Astrocyte (in vitro differentiated cells and primary cell): ENCODE results near the gene GPC3. TPM values are rescaled to one million over a fixed set of nuclear protein-coding genes. Genes with fewer than 3 reads are reported as not detected.
A peak's percentile ranks its signal among the peaks of the same experiment; 100 is the strongest.

Source experiments
- DNase-seq: peaks from one replicate; pipeline ENCODE4 v3.0.0-alpha.2; 2010; ENCODE audit warnings: low read depth
- FAIRE-seq: peaks from 2 replicates; lab custom pipeline; 2011; peaks lifted over from hg19 to GRCh38; lab: Jason Lieb, UNC
- H2AFZ ChIP-seq: 2 replicates; pipeline ENCODE4 v1.6.0; 2012; ENCODE audit warnings: low read depth, low read length, inconsistent platforms
- H3K27ac ChIP-seq: 2 replicates; pipeline ENCODE4 v1.5.1; 2011; ENCODE audit warnings: low read depth, low read length, inconsistent platforms
- H3K27me3 ChIP-seq: 2 replicates; pipeline ENCODE4 v1.6.0; 2011; ENCODE audit warnings: low read length, inconsistent platforms; ENCODE audit not compliant: insufficient read depth
- H3K36me3 ChIP-seq: 2 replicates; pipeline ENCODE4 v1.5.1; 2011; ENCODE audit warnings: low read length, inconsistent platforms; ENCODE audit not compliant: insufficient read depth
- H3K4me1 ChIP-seq: 2 replicates; pipeline ENCODE4 v1.5.1; 2011; ENCODE audit warnings: low read length, inconsistent platforms; ENCODE audit not compliant: insufficient read depth
- H3K4me2 ChIP-seq: 2 replicates; pipeline ENCODE4 v1.6.0; 2012; ENCODE audit warnings: low read length, inconsistent platforms
- H3K4me3 ChIP-seq: 2 replicates; pipeline ENCODE4 v1.5.1; 2011; ENCODE audit warnings: low read depth, mild to moderate bottlenecking, low read length, inconsistent platforms; ENCODE audit not compliant: insufficient read depth
- H3K79me2 ChIP-seq: 2 replicates; pipeline ENCODE4 v1.6.0; 2012; ENCODE audit warnings: mild to moderate bottlenecking, low read length, inconsistent platforms; ENCODE audit not compliant: insufficient read depth
- H3K9ac ChIP-seq: 2 replicates; pipeline ENCODE4 v1.6.0; 2012; ENCODE audit warnings: mild to moderate bottlenecking, low read length, inconsistent platforms
- H3K9me3 ChIP-seq: 2 replicates; pipeline ENCODE4 v1.5.1; 2012; ENCODE audit warnings: low read depth, mild to moderate bottlenecking, low read length, inconsistent platforms; ENCODE audit not compliant: insufficient read depth
- H4K20me1 ChIP-seq: 2 replicates; pipeline ENCODE4 v1.6.0; 2012; ENCODE audit warnings: low read length, inconsistent platforms; ENCODE audit not compliant: insufficient read depth
- H3K27ac Mint-ChIP-seq: one replicate; pipeline ENCODE4 v1.8.0; 2021; ENCODE audit warnings: mild to moderate bottlenecking, mixed read lengths; ENCODE audit not compliant: unreplicated experiment
- H3K27me3 Mint-ChIP-seq: one replicate; pipeline ENCODE4 v1.8.0; 2021; ENCODE audit warnings: low read depth, mixed read lengths; ENCODE audit not compliant: unreplicated experiment
- H3K36me3 Mint-ChIP-seq: one replicate; pipeline ENCODE4 v1.8.0; 2021; ENCODE audit warnings: low read depth, mixed read lengths; ENCODE audit not compliant: unreplicated experiment
- H3K4me1 Mint-ChIP-seq: one replicate; pipeline ENCODE4 v1.8.0; 2021; ENCODE audit warnings: low read depth, mixed read lengths; ENCODE audit not compliant: unreplicated experiment
- H3K4me3 Mint-ChIP-seq: one replicate; pipeline ENCODE4 v1.8.0; 2021; ENCODE audit warnings: mild to moderate bottlenecking, moderate library complexity, mixed read lengths; ENCODE audit not compliant: unreplicated experiment
- H3K9me3 Mint-ChIP-seq: one replicate; pipeline ENCODE4 v1.8.0; 2021; ENCODE audit warnings: mild to moderate bottlenecking, mixed read lengths; ENCODE audit not compliant: unreplicated experiment
- EZH2 ChIP-seq: IDR thresholded peaks from 2 replicates; pipeline ENCODE4 v1.6.1; 2012; ENCODE audit warnings: mild to moderate bottlenecking, low read length, inconsistent platforms; ENCODE audit not compliant: insufficient read depth
- total RNA-seq: library from RNA; stranded (reverse); gene quantifications from 2 replicates; pipeline ENCODE4 v1.2.1, GENCODE V29; 2021
- TF ChIP-seq, protein P1 (sequence below): IDR thresholded peaks from 2 replicates; pipeline ENCODE4 v1.5.1; 2011; ENCODE audit warnings: low read depth, mild to moderate bottlenecking, inconsistent platforms, low read length, moderate library complexity; ENCODE audit not compliant: insufficient read depth

The GPC3 gene
- total RNA-seq, 1 donor from 2014 or later, result 8.2 TPM

DNA sequence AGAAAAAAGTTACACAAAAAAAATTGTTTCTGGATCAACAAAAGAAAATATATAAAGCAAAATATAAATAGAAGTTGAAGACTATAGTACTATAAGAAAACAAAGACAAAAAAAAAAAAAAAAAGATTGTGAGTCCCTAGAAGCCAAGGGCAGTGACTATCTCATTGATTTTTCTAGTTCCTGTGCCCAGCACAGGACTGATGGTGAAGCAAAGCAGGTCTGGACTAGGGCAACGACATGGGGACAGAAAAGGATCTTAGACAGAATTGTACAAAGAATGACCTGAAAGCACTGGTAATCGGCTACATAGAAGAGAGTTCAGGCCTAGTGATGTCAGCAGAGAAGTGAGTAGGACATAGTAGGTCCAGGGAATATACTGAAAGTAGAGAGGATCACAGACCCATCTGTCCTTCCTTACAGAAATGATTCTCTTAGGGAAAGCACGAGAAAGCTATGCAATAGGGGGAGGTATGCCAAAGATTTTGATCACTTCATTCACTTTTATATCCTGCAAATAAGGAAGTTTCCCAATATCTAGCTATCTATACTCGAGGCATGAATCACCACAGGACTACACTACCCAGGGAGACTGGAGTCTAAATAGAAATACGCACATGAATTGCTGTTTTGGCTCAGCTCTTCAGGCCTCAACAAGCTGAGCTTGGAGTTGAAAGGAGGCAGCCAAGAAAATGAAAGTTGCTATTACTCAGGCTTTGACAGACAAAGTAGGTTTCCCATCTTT lies 339.2 kb downstream of the GPC3 start:
- peaks cover 6% of the 10 kb centered on the region for H3K4me1 Mint-ChIP-seq
- Histone ChIP-seq H3K27me3 (no peaks in the 10 kb centered on the region), H4K20me1 (no peaks in the 10 kb centered on the region), H3K9ac (no peak overlapping the region), H3K4me3 (no peak overlapping the region), H3K36me3 (no peaks in the 10 kb centered on the region), H3K27ac (no peak overlapping the region), H3K4me1 (no peaks in the 10 kb centered on the region), H3K4me2 (no peak overlapping the region), H2AFZ (no peak overlapping the region), H3K9me3 (no peaks in the 10 kb centered on the region), H3K79me2 (no peaks in the 10 kb centered on the region)
- no peaks in the 10 kb centered on the region for H3K27me3 Mint-ChIP-seq
- FAIRE-seq, result peak; percentile 92
- TF ChIP-seq, protein P1, sequence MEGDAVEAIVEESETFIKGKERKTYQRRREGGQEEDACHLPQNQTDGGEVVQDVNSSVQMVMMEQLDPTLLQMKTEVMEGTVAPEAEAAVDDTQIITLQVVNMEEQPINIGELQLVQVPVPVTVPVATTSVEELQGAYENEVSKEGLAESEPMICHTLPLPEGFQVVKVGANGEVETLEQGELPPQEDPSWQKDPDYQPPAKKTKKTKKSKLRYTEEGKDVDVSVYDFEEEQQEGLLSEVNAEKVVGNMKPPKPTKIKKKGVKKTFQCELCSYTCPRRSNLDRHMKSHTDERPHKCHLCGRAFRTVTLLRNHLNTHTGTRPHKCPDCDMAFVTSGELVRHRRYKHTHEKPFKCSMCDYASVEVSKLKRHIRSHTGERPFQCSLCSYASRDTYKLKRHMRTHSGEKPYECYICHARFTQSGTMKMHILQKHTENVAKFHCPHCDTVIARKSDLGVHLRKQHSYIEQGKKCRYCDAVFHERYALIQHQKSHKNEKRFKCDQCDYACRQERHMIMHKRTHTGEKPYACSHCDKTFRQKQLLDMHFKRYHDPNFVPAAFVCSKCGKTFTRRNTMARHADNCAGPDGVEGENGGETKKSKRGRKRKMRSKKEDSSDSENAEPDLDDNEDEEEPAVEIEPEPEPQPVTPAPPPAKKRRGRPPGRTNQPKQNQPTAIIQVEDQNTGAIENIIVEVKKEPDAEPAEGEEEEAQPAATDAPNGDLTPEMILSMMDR, result no peak
- H3K9me3 Mint-ChIP-seq, result no peaks in the 10 kb centered on the region
- no peak overlapping the region for H3K27ac Mint-ChIP-seq
- no peak overlapping the region for H3K4me3 Mint-ChIP-seq
- H3K36me3 Mint-ChIP-seq, result no peaks in the 10 kb centered on the region
- peak; percentile 82 for DNase-seq

DNA sequence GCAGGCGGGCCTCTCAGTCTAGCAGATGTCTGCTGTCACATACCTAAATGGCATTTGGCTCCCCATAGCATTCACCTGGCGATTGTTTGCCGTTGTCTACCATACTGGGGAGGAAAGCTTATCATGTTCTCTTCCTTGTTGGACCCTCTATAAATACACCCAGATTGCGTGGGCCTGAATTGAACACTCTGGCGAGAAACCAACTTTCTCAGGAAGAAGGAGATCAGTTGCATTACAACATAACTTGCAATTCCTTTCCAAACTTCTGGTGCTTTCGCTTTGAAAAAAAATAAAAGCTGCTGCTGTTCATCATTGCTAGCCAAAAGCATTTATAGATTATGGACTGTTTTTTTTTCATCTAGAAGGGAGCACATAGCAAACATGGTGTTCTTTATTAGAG lies 340.1 kb downstream of the GPC3 start:
- Histone ChIP-seq H3K4me3 (no peak overlapping the region), H3K9ac (no peak overlapping the region), H3K4me2 (no peak overlapping the region), H3K27ac (no peak overlapping the region), H3K27me3 (no peaks in the 10 kb centered on the region), H3K4me1 (peaks cover 2% of the 10 kb centered on the region), H3K79me2 (no peaks in the 10 kb centered on the region), H2AFZ (no peak overlapping the region), H3K9me3 (no peaks in the 10 kb centered on the region), H4K20me1 (no peaks in the 10 kb centered on the region), H3K36me3 (no peaks in the 10 kb centered on the region)
- peaks cover 10% of the 10 kb centered on the region for H3K4me1 Mint-ChIP-seq
- no peaks in the 10 kb centered on the region for H3K27me3 Mint-ChIP-seq
- H3K36me3 Mint-ChIP-seq, result no peaks in the 10 kb centered on the region
- DNase-seq, result peak; percentile 19
- H3K27ac Mint-ChIP-seq, result no peak overlapping the region
- peak; percentile 13 for FAIRE-seq
- no peak overlapping the region for H3K4me3 Mint-ChIP-seq
- TF ChIP-seq EZH2, result no peak
- TF ChIP-seq, protein P1, result no peak
- H3K9me3 Mint-ChIP-seq, result no peaks in the 10 kb centered on the region
